Measurements from ENCODE around the gene AGER. TPM values are rescaled to one million over a fixed set of nuclear protein-coding genes. Genes with fewer than 3 reads are reported as not detected.
"Not testable (repeated sequence)": the region's sequence is repeated elsewhere in the genome, so short reads cannot be mapped to it uniquely, and the experiment has no call there.

AGER gene
- total and polyA plus RNA-seq, 2 donors: 8.5 to 81.3 TPM

GRCh38 chr6:32189742-32190053, 5.6 kb upstream of the AGER start:
- 13% methylated on average over 23 of the region's 23 CpGs for WGBS
- peaks cover 33 to 44% of the 10 kb centered on the region in 2 donors for H3K36me3 ChIP-seq (ENCODE audit: control insufficient read depth in 2 of 2, insufficient read depth in 2 of 2, low read length in 1 of 2)
- peaks cover 0 to 8% of the 10 kb centered on the region in 2 donors for H3K9me3 ChIP-seq (ENCODE audit: control insufficient read depth in 2 of 2, insufficient read depth in 1 of 2, low read length in 1 of 2)
- no peak for DNase-seq (ENCODE audit: low read depth in 6 of 9, low spot score in 9 of 9)
- peak overlapping the region; percentile 92 to 97 for H3K4me3 ChIP-seq (ENCODE audit: low read length in 2 of 2)
- H3K27me3 ChIP-seq (ENCODE audit: control insufficient read depth in 2 of 2, insufficient read depth in 1 of 2, low read length in 1 of 2): no peaks in the 10 kb centered on the region
- H3K4me1 ChIP-seq (ENCODE audit: control insufficient read depth in 2 of 2, insufficient read depth in 2 of 2, low read length in 2 of 2): peaks cover 41 to 77% of the 10 kb centered on the region in 2 donors
- H3K27ac ChIP-seq (ENCODE audit: low read depth in 1 of 2, low read length in 1 of 2): peak overlapping the region; percentile 85 to 89

- no peaks in the 10 kb centered on the region for H3K27me3 ChIP-seq (ENCODE audit: control insufficient read depth in 2 of 2, insufficient read depth in 1 of 2, low read length in 1 of 2)
- peak in 1 of 9 donors; percentile 39 for DNase-seq (ENCODE audit: low read depth in 6 of 9, low spot score in 9 of 9)
- H3K36me3 ChIP-seq (ENCODE audit: control insufficient read depth in 2 of 2, insufficient read depth in 2 of 2, low read length in 1 of 2): peaks cover 36 to 47% of the 10 kb centered on the region in 2 donors
- H3K4me3 ChIP-seq (ENCODE audit: low read length in 2 of 2): peak overlapping the region; percentile 92 to 97
- 2% methylated on average over 10 of the region's 10 CpGs for WGBS
- H3K4me1 ChIP-seq (ENCODE audit: control insufficient read depth in 2 of 2, insufficient read depth in 2 of 2, low read length in 2 of 2): peaks cover 36 to 72% of the 10 kb centered on the region in 2 donors
- peak overlapping the region; percentile 85 to 89 for H3K27ac ChIP-seq (ENCODE audit: low read depth in 1 of 2, low read length in 1 of 2)
- peaks cover 0 to 8% of the 10 kb centered on the region in 2 donors for H3K9me3 ChIP-seq (ENCODE audit: control insufficient read depth in 2 of 2, insufficient read depth in 1 of 2, low read length in 1 of 2)
These were observed 5.2 kb upstream of the AGER start for GRCh38 chr6:32189069-32189741.

GRCh38 chr6:32188381-32189068, 4.5 kb upstream of the AGER start:
- H3K27ac ChIP-seq (ENCODE audit: low read depth in 1 of 2, low read length in 1 of 2): peak overlapping the region; percentile 85 to 89
- WGBS: 69% methylated on average over 13 of the region's 13 CpGs
- H3K4me1 ChIP-seq (ENCODE audit: control insufficient read depth in 2 of 2, insufficient read depth in 2 of 2, low read length in 2 of 2): peaks cover 30 to 66% of the 10 kb centered on the region in 2 donors
- peak overlapping the region; percentile 92 to 97 for H3K4me3 ChIP-seq (ENCODE audit: low read length in 2 of 2)
- peaks cover 43 to 54% of the 10 kb centered on the region in 2 donors for H3K36me3 ChIP-seq (ENCODE audit: control insufficient read depth in 2 of 2, insufficient read depth in 2 of 2, low read length in 1 of 2)
- H3K9me3 ChIP-seq (ENCODE audit: control insufficient read depth in 2 of 2, insufficient read depth in 1 of 2, low read length in 1 of 2): peaks cover 0 to 8% of the 10 kb centered on the region in 2 donors
- H3K27me3 ChIP-seq (ENCODE audit: control insufficient read depth in 2 of 2, insufficient read depth in 1 of 2, low read length in 1 of 2): no peaks in the 10 kb centered on the region
- no peak for DNase-seq (ENCODE audit: low read depth in 6 of 9, low spot score in 9 of 9)

GRCh38 chr6:32187725-32188380, 3.8 kb upstream of the AGER start:
- not testable (repeated sequence) for DNase-seq (ENCODE audit: low read depth in 6 of 9, low spot score in 9 of 9); H3K27ac ChIP-seq (ENCODE audit: low read depth in 1 of 2, low read length in 1 of 2); H3K27me3 ChIP-seq (ENCODE audit: control insufficient read depth in 2 of 2, insufficient read depth in 1 of 2, low read length in 1 of 2); H3K9me3 ChIP-seq (ENCODE audit: control insufficient read depth in 2 of 2, insufficient read depth in 1 of 2, low read length in 1 of 2)
- Histone ChIP-seq H3K36me3 (ENCODE audit: control insufficient read depth in 2 of 2, insufficient read depth in 2 of 2, low read length in 1 of 2) (peaks cover 50 to 60% of the 10 kb centered on the region in 2 donors), H3K4me1 (ENCODE audit: control insufficient read depth in 2 of 2, insufficient read depth in 2 of 2, low read length in 2 of 2) (peaks cover 26 to 59% of the 10 kb centered on the region in 2 donors), H3K4me3 (ENCODE audit: low read length in 2 of 2) (peak overlapping the region in 1 of 2 donors; percentile 97)
- WGBS: 90% methylated on average over 18 of the region's 18 CpGs

GRCh38 chr6:32187009-32187709, 3.1 kb upstream of the AGER start:
- H3K9me3 ChIP-seq (ENCODE audit: control insufficient read depth in 2 of 2, insufficient read depth in 1 of 2, low read length in 1 of 2): peaks cover 1 to 8% of the 10 kb centered on the region in 2 donors
- peaks cover 57 to 67% of the 10 kb centered on the region in 2 donors for H3K36me3 ChIP-seq (ENCODE audit: control insufficient read depth in 2 of 2, insufficient read depth in 2 of 2, low read length in 1 of 2)
- no peak overlapping the region for H3K4me3 ChIP-seq (ENCODE audit: low read length in 2 of 2)
- 37% methylated on average over 12 of the region's 12 CpGs for WGBS
- peak overlapping the region; percentile 68 for H3K27ac ChIP-seq (ENCODE audit: low read depth in 1 of 2, low read length in 1 of 2)
- H3K4me1 ChIP-seq (ENCODE audit: control insufficient read depth in 2 of 2, insufficient read depth in 2 of 2, low read length in 2 of 2): peaks cover 26 to 58% of the 10 kb centered on the region in 2 donors
- DNase-seq (ENCODE audit: low read depth in 6 of 9, low spot score in 9 of 9): no peak
- no peaks in the 10 kb centered on the region for H3K27me3 ChIP-seq (ENCODE audit: control insufficient read depth in 2 of 2, insufficient read depth in 1 of 2, low read length in 1 of 2)

GRCh38 chr6:32186151-32186840, 2.2 kb upstream of the AGER start:
- peaks cover 58 to 73% of the 10 kb centered on the region in 2 donors for H3K36me3 ChIP-seq (ENCODE audit: control insufficient read depth in 2 of 2, insufficient read depth in 2 of 2, low read length in 1 of 2)
- not testable (repeated sequence) for H3K27me3 ChIP-seq (ENCODE audit: control insufficient read depth in 2 of 2, insufficient read depth in 1 of 2, low read length in 1 of 2); H3K9me3 ChIP-seq (ENCODE audit: control insufficient read depth in 2 of 2, insufficient read depth in 1 of 2, low read length in 1 of 2); DNase-seq (ENCODE audit: low read depth in 6 of 9, low spot score in 9 of 9); H3K4me3 ChIP-seq (ENCODE audit: low read length in 2 of 2)
- H3K4me1 ChIP-seq (ENCODE audit: control insufficient read depth in 2 of 2, insufficient read depth in 2 of 2, low read length in 2 of 2): peaks cover 26 to 49% of the 10 kb centered on the region in 2 donors
- WGBS: 85% methylated on average over 10 of the region's 10 CpGs
- peak overlapping the region; percentile 68 for H3K27ac ChIP-seq (ENCODE audit: low read depth in 1 of 2, low read length in 1 of 2)

- peak overlapping the region in 1 of 2 donors; percentile 11 for H3K27ac ChIP-seq (ENCODE audit: low read depth in 1 of 2, low read length in 1 of 2)
- peaks cover 61 to 74% of the 10 kb centered on the region in 2 donors for H3K36me3 ChIP-seq (ENCODE audit: control insufficient read depth in 2 of 2, insufficient read depth in 2 of 2, low read length in 1 of 2)
- not testable (repeated sequence) for H3K27me3 ChIP-seq (ENCODE audit: control insufficient read depth in 2 of 2, insufficient read depth in 1 of 2, low read length in 1 of 2); H3K4me3 ChIP-seq (ENCODE audit: low read length in 2 of 2); DNase-seq (ENCODE audit: low read depth in 6 of 9, low spot score in 9 of 9); H3K9me3 ChIP-seq (ENCODE audit: control insufficient read depth in 2 of 2, insufficient read depth in 1 of 2, low read length in 1 of 2)
- 87% methylated on average over 11 of the region's 11 CpGs for WGBS
- peaks cover 22 to 43% of the 10 kb centered on the region in 2 donors for H3K4me1 ChIP-seq (ENCODE audit: control insufficient read depth in 2 of 2, insufficient read depth in 2 of 2, low read length in 2 of 2)
These were observed 1.7 kb upstream of the AGER start for GRCh38 chr6:32185681-32186131.

- peaks cover 0 to 1% of the 10 kb centered on the region in 2 donors for H3K9me3 ChIP-seq (ENCODE audit: control insufficient read depth in 2 of 2, insufficient read depth in 1 of 2, low read length in 1 of 2)
- H3K27me3 ChIP-seq (ENCODE audit: control insufficient read depth in 2 of 2, insufficient read depth in 1 of 2, low read length in 1 of 2): no peaks in the 10 kb centered on the region
- no peak overlapping the region for H3K27ac ChIP-seq (ENCODE audit: low read depth in 1 of 2, low read length in 1 of 2)
- no peak overlapping the region for H3K4me3 ChIP-seq (ENCODE audit: low read length in 2 of 2)
- H3K36me3 ChIP-seq (ENCODE audit: control insufficient read depth in 2 of 2, insufficient read depth in 2 of 2, low read length in 1 of 2): peaks cover 65 to 79% of the 10 kb centered on the region in 2 donors
- DNase-seq (ENCODE audit: low read depth in 6 of 9, low spot score in 9 of 9): no peak
- peaks cover 24 to 46% of the 10 kb centered on the region in 2 donors for H3K4me1 ChIP-seq (ENCODE audit: control insufficient read depth in 2 of 2, insufficient read depth in 2 of 2, low read length in 2 of 2)
- 98% methylated on average over 15 of the region's 15 CpGs for WGBS
These were observed 470 bp downstream of the AGER start for GRCh38 chr6:32183483-32184083.

All from thymus (tissue), 11 donors.